GM21529 (cell line): ENCODE measurements around the gene RAB26.

Experiments used
- ATAC-seq: cut with Tn5 transposase; IDR thresholded peaks from one replicate; pipeline ENCODE4 v1.9.1; 2021; ENCODE audit not compliant: unreplicated experiment

RAB26 gene

DNA sequence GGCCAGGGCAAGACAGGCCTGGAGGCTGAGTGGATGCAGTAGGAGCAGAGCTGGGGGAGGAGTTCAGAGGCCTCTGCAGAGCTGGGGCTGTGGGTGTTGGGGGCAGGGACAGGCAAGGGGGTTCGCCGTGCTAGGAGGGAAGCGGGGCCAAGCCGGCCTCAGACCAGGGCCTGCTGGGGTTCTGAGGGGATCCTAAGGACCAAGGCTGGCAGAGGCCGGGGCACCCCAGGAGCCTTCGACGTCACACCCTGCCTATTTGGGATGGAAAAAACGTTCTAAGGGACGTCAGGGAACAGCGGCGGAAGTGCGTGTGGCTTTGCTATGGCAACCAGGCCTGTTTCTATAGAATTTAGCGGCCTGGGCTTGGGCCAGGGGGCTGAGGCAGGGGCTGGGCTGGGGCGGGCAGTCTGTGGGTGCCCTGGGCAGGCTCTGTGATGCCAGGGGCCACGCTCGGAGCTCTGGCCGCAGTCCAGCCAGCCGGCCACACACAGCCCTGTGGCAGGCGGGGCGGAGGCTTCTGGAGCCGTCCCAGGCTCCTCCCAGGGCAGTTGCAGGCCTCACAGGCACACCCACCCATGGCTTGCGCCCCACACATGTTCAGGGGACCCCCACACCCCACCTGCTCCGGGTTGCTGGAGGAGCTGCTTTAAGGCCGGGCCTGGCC is 10.9 kb downstream of the RAB26 start:
- no peak for ATAC-seq

DNA sequence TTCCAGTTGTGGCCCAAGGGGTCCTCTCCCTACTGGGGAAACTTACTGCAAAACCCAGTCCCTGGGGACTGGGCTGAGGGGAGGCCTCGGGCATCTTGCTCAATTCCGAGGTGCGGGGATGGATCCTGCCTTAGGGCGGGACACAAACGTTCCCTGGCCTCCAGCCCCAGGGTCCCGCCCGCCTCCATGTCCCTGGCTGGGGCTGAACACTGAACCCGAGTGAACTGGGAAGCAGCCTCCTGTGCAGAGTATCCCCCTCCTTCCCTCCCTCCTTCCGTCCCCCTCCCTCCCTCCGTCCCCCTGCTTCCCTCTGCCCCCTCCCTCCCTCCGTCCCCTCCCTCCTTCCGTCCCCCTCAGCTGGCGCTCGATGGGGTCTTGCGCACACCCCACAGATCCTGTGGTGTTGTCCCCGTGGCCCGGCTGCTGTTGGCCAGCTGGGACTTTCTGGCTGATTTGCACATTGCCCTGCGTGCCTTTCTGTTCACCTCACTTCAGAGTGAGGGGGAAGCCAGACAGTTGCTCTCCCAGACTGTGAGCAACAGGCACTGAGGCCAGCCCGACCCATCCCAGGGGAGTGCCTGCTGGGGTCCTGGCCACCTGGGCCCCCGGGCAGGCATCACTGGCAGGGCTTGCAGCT is 12.6 kb downstream of the RAB26 start:
- ATAC-seq = no peak

DNA sequence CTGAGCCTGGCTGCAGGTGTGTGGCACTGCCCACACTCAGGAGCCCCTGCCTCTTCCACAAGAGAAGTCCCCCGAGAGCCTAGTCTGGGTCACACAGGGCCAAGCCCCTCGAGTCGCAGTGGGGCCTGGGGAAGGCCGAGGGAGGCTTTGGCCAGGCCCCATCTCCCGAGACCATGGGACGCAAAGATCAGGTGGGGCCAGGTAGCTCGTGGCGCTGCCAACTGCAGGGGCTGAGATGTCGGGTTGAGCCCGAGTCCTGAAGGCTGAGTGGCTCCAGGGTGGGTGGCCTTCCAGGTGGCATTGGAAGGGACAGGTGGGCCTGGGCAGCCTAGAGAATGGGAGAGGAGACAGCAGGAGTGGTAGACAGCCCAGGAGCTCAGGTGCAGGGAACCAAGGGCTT is 13.5 kb downstream of the RAB26 start:
- no peak for ATAC-seq

DNA sequence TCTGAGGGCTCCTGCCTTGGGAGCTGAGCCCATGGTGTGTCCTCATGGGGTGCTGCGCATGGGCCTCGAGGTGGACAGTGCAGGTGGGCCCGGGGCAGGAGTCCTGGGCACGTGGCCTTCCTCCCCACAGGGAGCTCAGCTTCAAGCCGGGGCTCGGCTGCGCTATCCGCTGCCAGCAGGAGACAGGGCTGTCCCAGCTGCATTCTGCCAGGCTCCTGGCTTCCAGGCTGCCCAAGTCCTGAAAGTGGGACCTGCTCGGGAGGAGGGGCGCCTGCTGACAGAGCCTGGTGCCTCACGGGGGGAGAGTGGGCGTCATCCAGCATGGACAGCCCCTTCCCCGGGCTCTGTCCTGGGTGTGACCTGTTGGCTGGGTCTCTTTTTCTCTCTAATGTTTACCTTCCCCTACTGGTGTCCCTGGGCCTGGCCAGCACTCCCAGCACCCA is 14.3 kb downstream of the RAB26 start:
- no peak for ATAC-seq

DNA sequence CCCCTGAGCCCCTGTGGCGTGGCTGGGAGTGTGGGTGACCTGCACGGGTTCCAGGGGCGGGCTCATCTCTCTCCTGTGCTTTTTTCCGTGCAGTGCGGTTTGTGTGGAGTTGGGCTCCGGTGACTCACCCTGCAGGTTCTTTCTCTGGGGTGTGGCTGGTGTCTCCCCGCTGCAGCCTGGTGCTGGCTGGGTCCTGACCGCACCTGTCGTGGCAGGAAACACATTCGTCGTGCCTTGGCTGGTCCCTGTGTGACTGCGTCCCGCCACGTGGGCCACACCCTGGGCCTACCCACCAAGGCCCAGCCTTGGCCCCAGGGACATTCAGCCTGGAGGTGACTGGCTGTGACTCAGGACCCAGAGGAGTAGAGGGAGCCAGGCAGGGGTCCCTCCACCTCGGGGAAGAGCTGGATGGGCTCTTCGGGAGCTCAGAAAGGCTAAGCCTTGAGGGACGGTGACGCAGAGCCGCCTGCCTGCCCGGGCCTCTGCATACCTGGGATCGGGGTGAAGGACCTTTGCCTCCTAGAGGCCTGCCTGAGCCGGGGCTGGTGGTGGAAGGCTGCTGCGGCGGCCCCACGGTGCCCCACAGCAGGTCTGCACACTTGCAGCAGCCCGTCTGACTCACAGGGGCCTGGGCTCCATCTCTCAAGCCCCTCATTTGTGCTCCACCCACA is 14.9 kb downstream of the RAB26 start:
- no peak for ATAC-seq

DNA sequence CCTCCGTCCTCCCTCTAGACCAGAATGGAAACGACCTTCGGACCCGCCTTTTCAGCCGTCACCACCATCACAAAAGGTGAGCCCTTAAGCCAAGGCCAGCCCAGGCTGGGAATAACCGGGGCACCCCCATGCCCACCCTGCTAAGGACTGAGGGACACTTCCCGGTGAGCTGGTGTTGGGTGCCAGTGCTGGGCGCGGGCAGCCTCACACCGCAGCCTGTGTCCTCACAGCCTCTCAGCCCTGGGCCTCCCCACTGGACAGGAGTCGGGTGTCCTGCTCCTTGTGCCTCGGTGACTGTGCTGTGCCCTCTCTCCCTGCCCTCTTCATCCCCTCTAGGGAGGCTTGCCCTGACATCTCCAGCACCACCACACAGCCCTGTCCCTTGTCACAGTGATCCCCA is 17.4 kb downstream of the RAB26 start:
- no peak for ATAC-seq

DNA sequence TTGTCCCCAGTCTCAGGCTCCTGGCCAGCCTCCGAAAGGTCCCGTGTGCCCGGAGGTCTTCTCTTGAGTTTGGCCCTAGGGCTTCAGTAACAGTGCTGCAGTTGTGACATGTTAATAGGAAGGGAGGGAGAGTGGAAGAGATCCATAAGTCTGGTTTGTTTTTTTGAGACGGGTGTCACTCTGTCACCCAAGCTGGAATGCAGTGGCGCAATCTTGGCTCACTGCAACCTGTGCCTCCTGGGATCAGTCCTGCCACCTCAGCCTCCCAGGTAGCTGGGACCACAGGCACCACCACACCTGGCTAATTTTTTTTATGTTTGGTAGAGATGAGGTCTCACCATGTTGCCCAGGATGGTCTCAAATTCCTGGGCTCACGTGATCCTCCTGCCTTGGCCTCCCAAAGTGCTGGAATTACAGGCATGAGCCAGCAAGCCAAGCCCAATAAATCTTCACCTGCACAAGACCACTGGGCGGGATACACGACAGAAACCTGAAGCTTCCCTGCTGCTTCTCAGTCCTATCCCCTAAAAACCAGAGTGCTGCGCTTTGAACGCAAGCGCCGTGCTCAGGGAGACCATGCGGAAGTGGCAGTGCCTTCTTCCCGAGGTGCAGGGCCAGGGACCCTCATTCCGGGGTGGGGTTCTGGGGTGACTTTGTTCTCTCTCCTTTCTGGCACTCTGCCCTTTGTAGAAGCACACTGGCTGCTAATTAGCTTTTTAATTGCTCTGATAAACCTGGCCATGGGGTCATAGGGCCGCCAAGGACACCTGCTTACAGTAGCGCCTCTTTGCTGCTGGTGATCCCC is 18.0 kb downstream of the RAB26 start:
- no peak for ATAC-seq

DNA sequence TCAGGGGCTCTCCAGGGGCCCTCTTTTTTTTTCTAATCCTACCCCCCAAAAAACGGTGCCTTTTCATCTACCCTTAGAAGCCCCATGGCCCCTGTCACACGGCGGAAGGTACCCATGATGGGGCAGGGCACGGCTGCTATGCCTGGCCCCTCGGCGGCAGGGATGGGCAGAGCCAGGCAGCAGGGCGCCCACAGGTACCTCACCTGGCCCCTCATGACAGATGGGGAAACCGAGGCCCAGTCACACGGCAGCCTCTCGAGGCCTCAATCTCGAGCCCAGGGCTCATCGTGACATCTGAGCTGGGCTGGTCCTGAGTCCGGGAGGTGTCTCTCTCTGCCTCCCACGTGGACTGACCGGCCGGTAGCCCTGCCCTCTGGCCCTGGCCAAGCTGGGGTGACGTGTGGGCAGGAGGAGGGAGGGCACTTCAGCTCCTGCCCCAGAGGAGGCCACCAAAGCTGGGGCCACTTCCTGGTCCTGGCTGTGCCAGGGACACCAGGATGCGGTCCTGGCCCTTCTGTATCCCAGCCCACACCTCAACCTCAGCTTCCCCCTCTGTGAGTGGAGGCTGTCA is 18.7 kb downstream of the RAB26 start:
- no peak for ATAC-seq

DNA sequence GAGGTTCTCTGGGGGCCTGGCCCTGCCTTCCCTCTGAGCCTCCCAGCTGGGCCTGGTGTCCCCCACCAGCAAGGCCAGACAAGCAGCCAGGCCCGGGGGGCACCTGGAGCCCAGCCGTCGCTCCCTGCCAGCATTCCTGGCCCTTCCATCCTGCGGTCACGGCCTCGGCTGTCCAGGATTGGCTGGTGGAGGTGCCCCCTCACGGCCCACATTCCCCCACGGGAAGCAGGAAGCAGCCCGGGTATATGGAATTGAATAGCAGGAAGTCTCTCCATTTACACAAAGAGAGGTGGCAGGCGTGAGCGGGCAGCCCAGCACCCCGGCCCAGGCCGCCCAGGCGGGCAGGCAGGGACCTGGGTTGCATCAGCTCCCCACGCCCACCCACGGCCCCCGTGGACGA is 21.7 kb downstream of the RAB26 start:
- ATAC-seq = no peak

DNA sequence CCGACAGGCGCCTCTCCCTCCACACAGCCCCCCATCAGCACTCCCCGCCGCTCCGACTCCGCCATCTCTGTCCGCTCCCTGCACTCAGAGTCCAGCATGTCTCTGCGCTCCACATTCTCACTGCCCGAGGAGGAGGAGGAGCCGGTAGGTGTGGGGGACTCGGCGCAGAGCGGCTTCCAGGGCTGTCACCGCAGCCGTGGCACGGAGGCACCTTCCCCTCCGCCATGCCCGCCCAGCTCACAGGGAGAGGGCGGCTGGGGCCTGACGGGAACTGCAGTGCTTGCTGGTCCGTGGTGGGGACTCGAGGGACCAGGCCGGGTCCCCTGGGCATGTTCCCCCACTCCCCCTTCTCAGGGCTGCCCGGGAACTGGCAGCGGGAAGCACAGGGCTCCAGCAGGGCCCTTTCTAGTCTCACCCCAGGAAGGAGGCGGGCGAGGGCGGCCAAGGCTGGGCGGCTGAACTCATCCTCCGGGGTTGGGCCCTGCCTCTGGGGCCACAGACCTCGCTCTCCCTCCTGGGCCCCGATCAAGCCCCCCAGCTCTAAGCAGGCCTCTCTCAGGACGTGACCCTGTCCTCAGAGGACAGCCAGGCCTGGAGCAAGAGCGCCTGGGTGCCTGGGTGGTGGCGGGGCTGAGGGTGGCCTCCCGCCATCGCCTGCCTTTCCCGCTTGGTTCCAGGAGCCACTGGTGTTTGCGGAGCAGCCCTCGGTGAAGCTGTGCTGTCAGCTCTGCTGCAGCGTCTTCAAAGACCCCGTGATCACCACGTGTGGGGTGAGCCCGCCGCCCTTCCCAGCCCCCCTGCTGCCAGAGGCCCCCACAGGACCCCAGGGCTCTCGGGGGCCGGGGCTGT is 22.4 kb downstream of the RAB26 start:
- no peak for ATAC-seq

DNA sequence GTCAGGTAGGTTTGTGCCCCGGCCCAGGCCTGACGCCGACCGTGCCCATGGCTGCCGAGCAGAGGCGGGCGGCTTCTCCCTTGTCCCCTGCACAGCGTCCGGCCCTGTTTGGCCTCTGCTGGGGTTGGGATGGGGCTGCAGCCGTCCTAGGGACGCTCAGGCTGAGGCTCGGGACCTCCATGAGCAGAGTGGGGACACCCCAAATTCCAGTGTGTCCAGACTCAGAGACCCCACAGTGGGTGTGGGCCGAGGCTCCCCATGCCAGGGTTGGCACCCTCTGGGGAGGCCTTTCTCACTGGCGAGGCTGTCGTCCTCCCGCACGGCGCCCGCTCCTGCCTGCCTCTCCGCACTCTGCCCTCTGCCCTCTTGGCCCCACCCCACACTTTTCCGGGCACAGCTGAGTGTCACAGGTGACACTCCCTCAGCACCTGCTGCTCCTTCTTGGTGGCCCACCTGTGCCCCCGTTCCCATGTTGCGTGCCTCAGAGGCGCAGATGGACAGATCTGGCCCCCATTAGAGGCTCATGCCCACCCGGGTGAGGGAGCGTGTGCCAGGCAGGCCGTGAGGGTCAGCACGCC is 23.3 kb downstream of the RAB26 start:
- ATAC-seq = no peak

DNA sequence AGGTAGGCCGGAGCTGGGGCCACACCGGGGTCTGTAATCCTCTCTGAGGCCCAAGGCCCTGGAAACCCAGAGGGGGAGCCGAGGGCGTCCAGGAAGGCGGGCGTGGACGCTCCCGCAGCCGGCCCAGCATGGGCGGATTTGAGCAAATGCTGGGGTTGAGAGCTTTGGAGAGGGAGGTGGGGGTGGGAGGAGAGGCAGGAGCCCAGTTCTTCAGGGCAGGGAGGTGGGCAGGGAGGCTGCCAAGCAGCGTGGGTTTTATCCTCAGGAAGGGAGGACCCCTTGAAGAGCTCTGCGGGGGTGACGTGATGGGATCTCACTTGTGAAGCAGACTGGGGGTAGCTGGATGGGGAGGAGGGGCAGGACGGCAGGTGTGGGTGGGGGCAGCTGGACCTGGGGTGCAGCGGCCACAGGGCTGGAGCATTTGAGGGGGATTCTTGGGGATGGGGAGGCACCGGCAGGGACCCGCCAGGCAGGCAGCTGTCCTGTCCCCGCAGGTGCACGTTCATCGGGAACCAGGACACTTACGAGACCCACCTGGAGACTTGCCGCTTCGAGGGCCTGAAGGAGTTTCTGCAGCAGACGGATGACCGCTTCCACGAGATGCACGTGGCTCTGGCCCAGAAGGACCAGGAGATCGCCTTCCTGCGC is 24.4 kb downstream of the RAB26 start:
- ATAC-seq = no peak

DNA sequence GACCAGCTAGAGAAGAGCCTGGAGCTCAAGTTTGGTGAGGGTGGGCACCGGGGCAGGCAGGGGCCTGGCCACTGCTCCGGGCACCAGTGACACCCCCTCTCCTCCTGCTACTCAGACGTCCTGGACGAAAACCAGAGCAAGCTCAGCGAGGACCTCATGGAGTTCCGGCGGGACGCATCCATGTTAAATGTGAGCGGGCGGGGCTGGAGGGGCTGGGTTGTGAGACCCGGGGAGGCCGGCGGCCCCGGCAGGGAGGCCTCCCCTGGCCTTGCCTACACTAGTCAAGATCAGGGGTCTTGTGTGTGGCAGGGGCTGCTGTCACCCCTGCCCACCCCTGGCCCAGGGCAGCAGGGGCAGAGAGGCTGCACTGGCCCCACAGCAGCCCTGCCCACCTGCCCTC is 24.9 kb downstream of the RAB26 start:
- ATAC-seq = no peak

DNA sequence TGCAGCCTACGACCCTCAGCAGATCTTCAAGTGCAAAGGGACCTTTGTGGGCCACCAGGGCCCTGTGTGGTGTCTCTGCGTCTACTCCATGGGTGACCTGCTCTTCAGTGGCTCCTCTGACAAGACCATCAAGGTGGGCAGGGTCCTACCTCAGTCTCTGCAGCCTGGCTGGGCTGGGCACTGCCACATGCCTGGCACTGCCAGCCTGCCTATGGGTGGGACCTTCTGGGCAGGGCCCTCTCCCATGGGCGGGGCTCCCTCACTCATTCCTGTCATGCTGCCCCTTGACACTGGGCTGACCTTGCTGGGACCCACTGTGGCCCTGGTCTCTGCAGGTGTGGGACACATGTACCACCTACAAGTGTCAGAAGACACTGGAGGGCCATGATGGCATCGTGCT is 25.5 kb downstream of the RAB26 start:
- ATAC-seq = no peak

DNA sequence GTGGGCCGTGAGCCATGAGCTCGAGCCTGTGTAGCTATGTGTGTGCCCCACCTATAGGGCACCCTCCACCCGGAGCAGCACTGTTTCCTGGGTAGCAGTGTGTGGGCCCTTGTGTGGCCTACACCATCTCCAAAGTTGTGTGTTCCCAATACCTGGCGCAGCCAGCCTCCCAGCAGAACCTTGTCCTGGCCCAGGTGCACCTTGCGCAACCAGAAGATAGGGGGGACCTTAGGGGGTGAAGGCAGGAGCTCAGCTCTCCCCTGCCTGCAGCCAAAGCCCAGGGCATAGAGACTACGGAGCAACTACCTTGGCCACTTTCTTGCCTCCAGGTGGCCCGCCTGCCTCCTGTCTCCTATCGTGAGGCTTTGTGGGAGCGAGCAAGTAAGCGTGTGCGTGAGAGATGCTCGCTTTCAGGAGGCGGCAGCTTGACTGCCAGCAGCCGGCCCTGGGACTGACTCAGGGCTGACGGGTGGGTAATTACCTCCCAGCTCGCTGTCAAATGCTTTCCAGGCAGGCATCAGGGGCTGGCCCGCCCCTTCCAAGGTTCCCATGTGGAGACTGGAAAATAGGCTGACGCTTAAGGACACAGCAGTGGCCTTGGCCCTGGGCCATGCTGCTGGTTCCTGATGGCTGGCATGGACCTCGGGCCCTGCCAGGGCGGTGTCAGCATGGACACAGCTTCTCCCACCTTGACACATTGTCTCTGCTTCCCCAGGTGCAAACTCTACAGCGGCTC is 26.1 kb downstream of the RAB26 start:
- no peak for ATAC-seq

DNA sequence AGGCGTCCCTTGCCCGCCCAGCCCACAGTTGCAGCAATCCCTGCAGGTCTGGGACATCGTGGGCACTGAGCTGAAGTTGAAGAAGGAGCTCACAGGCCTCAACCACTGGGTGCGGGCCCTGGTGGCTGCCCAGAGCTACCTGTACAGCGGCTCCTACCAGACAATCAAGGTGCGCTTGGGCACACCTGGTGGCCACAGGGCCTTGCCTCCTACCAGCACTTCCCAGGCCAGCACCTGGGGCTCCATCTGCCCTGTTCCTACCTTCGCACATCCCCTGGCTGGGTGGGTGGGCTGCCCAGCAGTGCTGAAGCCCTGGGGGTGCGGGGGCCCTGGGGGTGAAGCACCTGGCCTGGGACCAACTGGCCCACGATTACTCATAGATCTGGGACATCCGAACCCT is 27.0 kb downstream of the RAB26 start:
- ATAC-seq = no peak

DNA sequence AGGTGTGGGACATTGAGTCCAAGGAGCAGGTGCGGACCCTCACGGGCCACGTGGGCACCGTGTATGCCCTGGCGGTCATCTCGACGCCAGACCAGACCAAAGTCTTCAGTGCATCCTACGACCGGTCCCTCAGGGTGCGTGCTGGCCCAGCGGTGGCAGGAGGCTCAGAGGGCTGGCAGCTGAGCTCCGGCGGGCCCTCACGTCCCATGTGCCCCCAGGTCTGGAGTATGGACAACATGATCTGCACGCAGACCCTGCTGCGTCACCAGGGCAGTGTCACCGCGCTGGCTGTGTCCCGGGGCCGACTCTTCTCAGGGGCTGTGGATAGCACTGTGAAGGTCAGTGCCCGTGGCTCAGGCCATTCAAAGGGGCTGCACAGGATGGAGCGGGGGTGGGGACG is 27.6 kb downstream of the RAB26 start:
- no peak for ATAC-seq

DNA sequence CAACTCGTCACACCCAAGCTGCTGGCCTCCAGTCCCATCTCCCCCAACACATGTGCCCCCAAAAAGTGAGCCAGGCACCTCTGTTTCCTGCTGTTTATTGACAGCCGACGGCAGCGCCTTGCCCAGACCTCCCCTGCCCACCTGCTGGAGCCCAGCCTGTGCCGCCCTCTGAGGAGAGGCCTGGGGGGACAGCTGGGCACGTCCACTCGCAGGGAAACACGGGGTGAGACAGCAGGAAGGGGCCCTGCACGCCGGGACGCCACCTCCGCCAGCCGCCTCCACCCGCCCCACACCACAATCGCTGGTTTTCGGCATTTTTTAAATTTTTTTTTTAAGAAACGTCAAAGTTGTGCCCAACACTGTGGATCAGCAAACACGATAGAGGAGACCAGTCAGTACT is 28.7 kb downstream of the RAB26 start:
- ATAC-seq = no peak

DNA sequence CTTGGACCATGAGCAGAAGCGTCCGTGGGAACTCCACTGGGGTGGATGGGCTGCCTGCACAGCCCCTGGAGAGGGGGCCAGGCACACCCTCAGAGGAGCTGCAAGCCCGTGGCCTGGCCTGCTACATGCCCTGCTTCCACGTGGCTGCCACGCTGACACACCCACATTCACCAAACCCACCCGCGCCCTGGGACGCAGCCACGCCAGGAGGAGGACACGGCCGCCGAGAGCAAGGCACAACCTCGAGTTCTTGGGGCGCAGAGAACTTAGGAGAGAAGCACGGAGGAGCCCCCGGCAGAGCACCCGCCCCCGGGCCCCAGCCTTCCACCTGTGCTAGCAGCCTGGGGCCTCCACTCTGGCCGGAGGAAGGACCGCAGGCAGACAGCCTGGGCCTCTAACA is 29.1 kb downstream of the RAB26 start:
- no peak for ATAC-seq
